A549 (cell line): ENCODE measurements around the gene PDZD2. TPM values are rescaled to one million over a fixed set of nuclear protein-coding genes. Genes with fewer than 3 reads are reported as not detected.
A peak's percentile ranks its signal among the peaks of the same experiment; 100 is the strongest.
"Not testable (repeated sequence)": the region's sequence is repeated elsewhere in the genome, so short reads cannot be mapped to it uniquely, and the experiment has no call there.

ENCODE experiments used
- ATAC-seq, 2 experiments: fragments of 200-7000 bp in 1 of 2; fragments of >200 bp in 1 of 2; cut with Nextera tagmentation in 1 of 2; cut with Tn5 transposase in 1 of 2; 3 replicates each; pipeline versions ENCODE4 v1.8.0 to v1.9.1; 2018 to 2020; ENCODE audit warnings: mild to moderate bottlenecking in 1 of 2, moderate library complexity in 1 of 2
- CTCF ChIA-PET: fragments of 300-600 bp; sonication (Branson Sonifier 250); formaldehyde crosslinking; extraction: SDS; loops from one replicate; lab custom pipeline; 2021; ENCODE audit warnings: antibody characterized with exemption, inconsistent platforms; lab: Yijun Ruan, JAX
- POLR2A ChIA-PET: fragments of 350-600 bp; formaldehyde crosslinking; extraction: SDS; loops from one replicate; lab custom pipeline; 2021; ENCODE audit warnings: antibody characterized with exemption, inconsistent platforms; lab: Yijun Ruan, JAX
- DNase-seq, 2 experiments: peaks; one replicate each; pipeline versions ENCODE4 v3.0.0 to v3.0.0-alpha.2; 2011 to 2016; ENCODE audit warnings: low read depth in 1 of 2, low spot score in 1 of 2
- FAIRE-seq: peaks from 2 replicates; lab custom pipeline; 2011; peaks lifted over from hg19 to GRCh38; lab: Jason Lieb, UNC
- H3K27ac ChIP-seq, 2 experiments: fragments of >200 bp; sonication (Bioruptor Twin); formaldehyde crosslinking; 3 replicates each; pipeline ENCODE4 v1.5.1; 2016 to 2017
- H3K4me1 ChIP-seq: fragments of >200 bp; sonication (Bioruptor Twin); formaldehyde crosslinking; 3 replicates; pipeline ENCODE4 v1.6.1; 2016
- H3K4me2 ChIP-seq: fragments of >200 bp; sonication (Bioruptor Twin); formaldehyde crosslinking; 3 replicates; pipeline ENCODE4 v1.6.1; 2016
- H3K4me3 ChIP-seq: fragments of >200 bp; sonication (Bioruptor Twin); formaldehyde crosslinking; 3 replicates; pipeline ENCODE4 v1.5.1; 2016
- H3K9me3 ChIP-seq: fragments of >200 bp; sonication (Bioruptor Twin); formaldehyde crosslinking; 3 replicates; pipeline ENCODE4 v1.6.1; 2016
- EP300 ChIP-seq, 2 experiments: fragments of >200 bp; sonication (Bioruptor Twin); formaldehyde crosslinking; IDR thresholded peaks; 2 replicates in 1 of 2; 3 replicates in 1 of 2; pipeline ENCODE4 v1.6.1; 2016 to 2017
- FOSL2 ChIP-seq, 2 experiments: fragments of 450-650 bp in 1 of 2; fragments of >200 bp in 1 of 2; sonication (Bioruptor Twin) in 1 of 2; formaldehyde crosslinking; IDR thresholded peaks; 2 replicates each; pipeline versions ENCODE4 v1.5.0 to v1.6.1; 2016 to 2020; ENCODE audit warnings: mild to moderate bottlenecking in 1 of 2, moderate library complexity in 1 of 2
- HDAC2 ChIP-seq: fragments of 200-600 bp; sonication (generic); IDR thresholded peaks from 2 replicates; pipeline ENCODE4 v1.6.1; 2016
- HOXB5 ChIP-seq: fragments of 250-450 bp; sonication (Bioruptor Pico); IDR thresholded peaks from 2 replicates; pipeline ENCODE4 v1.5.0; 2020; ENCODE audit warnings: mild to moderate bottlenecking, moderate library complexity
- KDM1A ChIP-seq: fragments of 200-600 bp; sonication (generic); IDR thresholded peaks from 2 replicates; pipeline ENCODE4 v1.6.1; 2016; ENCODE audit warnings: low read depth, mild to moderate bottlenecking
- NPAS2 ChIP-seq: fragments of 250-450 bp; sonication (Bioruptor Pico); IDR thresholded peaks from 2 replicates; pipeline ENCODE4 v1.8.0; 2022; ENCODE audit warnings: mild to moderate bottlenecking, moderate library complexity, borderline replicate concordance
- POLR2AphosphoS2 ChIP-seq: conservative IDR thresholded peaks from 2 replicates; pipeline ENCODE4 v1.6.1; 2012; ENCODE audit warnings: low read length, improper control_type of control experiment, inconsistent platforms
- RAD21 ChIP-seq, 2 experiments: fragments of >200 bp in 1 of 2; sonication (Bioruptor Twin) in 1 of 2; formaldehyde crosslinking in 1 of 2; IDR thresholded peaks in 1 of 2; conservative IDR thresholded peaks in 1 of 2; 2 replicates in 1 of 2; 3 replicates in 1 of 2; pipeline ENCODE4 v1.6.1; 2012 to 2018; ENCODE audit warnings: inconsistent platforms in 1 of 2
- SMC3 ChIP-seq: fragments of >200 bp; sonication (Bioruptor Twin); formaldehyde crosslinking; IDR thresholded peaks from 3 replicates; pipeline ENCODE4 v1.6.1; 2018; ENCODE audit warnings: inconsistent platforms
- TFCP2L1 ChIP-seq: fragments of 250-450 bp; sonication (Bioruptor Pico); IDR thresholded peaks from 2 replicates; pipeline ENCODE4 v1.5.0; 2021; ENCODE audit warnings: mild to moderate bottlenecking
- WGBS: methylation state at CpG from one replicate; pipeline ENCODE4 v1.1.6; 2017; ENCODE audit errors: missing lambda C conversion rate; 5-methylcytosine and 5-hydroxymethylcytosine counted together
- polyA plus RNA-seq, 4 experiments: library from polyadenylated mRNA; depleted of rRNA in 3 of 4; stranded (reverse); fragments of >200 nt; fragmentation: RNase III in 1 of 4; extraction: RNeasy Plus Mini Kit Qiagen cat#74134 plus additional on column Dnase treatment in 1 of 4; gene quantifications; 2 replicates in 3 of 4; 3 replicates in 1 of 4; pipeline ENCODE4 v1.2.3, GENCODE V29; 2011 to 2017
- TF ChIP-seq, protein P1 (sequence below): fragments of 250-450 bp; sonication (Bioruptor Pico); IDR thresholded peaks from 2 replicates; pipeline ENCODE4 v1.5.0; 2020; ENCODE audit warnings: low read depth, mild to moderate bottlenecking, moderate library complexity
- TF ChIP-seq, protein P2 (sequence below): IDR thresholded peaks from 2 replicates; pipeline ENCODE4 v1.6.1; 2012
- TF ChIP-seq, protein P3 (sequence below): fragments of >200 bp; sonication (Bioruptor Twin); formaldehyde crosslinking; IDR thresholded peaks from 3 replicates; pipeline ENCODE4 v1.5.1; 2016

PDZD2 gene
- polyA plus RNA-seq, 2 of the 4 experiments (the other 2 are of a cell fraction): 0.06 to 0.09 TPM

DNA sequence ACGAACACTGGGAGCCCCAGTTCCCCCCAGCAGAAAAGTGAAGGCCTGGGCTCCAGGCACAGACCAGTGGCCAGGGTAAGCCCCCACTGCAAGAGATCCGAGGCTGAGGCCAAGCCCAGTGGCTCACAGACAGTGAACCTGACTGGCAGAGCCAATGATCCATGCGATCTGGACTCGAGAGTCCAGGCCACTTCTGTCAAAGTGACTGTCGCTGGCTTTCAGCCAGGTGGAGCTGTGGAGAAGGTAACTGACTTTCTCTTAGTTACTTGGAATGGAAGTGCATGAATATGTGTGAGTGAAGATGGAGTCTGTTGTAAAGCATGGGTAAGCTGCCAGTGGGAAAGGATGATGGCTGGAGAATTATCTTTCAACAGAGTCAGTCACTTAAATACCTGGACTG, 435.5 kb downstream of the PDZD2 start:
- Histone ChIP-seq H3K4me1 (no peaks in the 10 kb centered on the region; the same call in 2 of the 3 replicates), H3K27ac (no peak overlapping the region; a peak in 1 of 6 replicates), H3K4me3 (no peak overlapping the region), H3K9me3 (no peaks in the 10 kb centered on the region), H3K4me2 (no peak overlapping the region)
- TF ChIP-seq, protein P1, sequence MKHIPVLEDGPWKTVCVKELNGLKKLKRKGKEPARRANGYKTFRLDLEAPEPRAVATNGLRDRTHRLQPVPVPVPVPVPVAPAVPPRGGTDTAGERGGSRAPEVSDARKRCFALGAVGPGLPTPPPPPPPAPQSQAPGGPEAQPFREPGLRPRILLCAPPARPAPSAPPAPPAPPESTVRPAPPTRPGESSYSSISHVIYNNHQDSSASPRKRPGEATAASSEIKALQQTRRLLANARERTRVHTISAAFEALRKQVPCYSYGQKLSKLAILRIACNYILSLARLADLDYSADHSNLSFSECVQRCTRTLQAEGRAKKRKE (CRISPR knock-in tag): no peak
- TF ChIP-seq POLR2AphosphoS2 (no peak), FOSL2 (IDR thresholded peaks at IDR 0.05) (no peak), FOSL2 (CRISPR knock-in tag; IDR thresholded peaks at IDR 0.05) (no peak), HOXB5 (CRISPR knock-in tag) (no peak), EP300 (IDR thresholded peaks at IDR 0.05) (no peak), NPAS2 (CRISPR knock-in tag) (no peak), TFCP2L1 (CRISPR knock-in tag) (no peak), KDM1A (no peak)
- TF ChIP-seq, protein P2, sequence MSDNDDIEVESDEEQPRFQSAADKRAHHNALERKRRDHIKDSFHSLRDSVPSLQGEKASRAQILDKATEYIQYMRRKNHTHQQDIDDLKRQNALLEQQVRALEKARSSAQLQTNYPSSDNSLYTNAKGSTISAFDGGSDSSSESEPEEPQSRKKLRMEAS: no peak
- ChIA-PET POLR2A (interaction anchor here (0.6 kb wide), 1 partner anchor 149 kb away, joined by 3 read pairs; no protein-coding TSS in a partner anchor), CTCF (interaction anchor here (0.7 to 14.1 kb wide), 10 partner anchors 9 to 265 kb away, joined by 3 to 241 read pairs (median 6); no protein-coding TSS in a partner anchor)
- FAIRE-seq: no peak
- no peak for ATAC-seq
- WGBS: 67% methylated on average over 4 of the region's 5 CpGs
- no peak for DNase-seq

DNA sequence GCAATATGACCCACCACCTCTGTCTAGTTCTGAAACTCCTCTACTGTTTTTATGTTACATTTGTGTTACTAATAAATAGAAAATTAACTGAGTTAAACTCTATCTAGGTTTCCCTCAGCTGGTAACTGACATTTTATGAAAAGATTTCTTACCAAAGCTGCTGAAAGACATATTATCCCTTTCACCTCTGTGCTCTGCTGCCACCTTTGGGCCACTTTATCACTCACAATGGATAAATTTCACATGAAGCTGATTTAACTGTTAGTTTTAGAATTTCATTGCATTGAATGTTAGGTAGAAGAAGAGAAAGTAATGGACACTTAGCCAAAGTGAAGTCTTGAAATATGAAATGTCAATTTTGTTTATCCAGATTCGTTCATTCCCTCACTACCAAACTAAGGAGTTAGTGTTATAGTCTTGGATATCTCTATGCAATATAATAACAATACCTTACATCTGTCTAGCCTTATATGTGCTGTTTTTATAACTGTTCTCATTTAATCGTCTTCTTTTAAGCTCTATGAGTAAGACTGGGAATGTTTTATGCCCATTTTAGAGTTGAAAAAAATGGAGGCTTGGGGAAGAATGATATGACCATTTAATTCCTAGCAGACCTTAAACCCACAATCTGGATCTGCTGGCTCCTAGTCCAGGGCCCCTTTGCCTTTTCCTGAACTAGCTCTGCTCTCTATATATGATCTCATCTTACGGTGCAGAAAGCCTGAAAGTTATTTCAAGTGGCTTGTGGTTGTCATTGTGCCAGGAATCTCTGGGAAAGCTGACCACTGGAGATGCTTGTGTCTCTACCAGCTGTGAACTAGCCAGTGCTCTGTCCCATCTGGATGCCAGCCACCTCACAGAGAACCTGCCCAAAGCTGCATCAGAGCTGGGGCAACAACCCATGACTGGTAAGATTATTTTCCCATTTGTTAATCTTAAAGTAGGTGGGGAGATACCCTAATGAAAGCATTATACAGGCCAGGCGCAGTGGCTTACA, 438.1 kb downstream of the PDZD2 start:
- Histone ChIP-seq H3K4me1 (no peaks in the 10 kb centered on the region; the same call in 2 of the 3 replicates), H3K4me3 (no peak overlapping the region), H3K9me3 (no peaks in the 10 kb centered on the region), H3K27ac (peak overlapping the region in 1 of 2 experiments; percentile 21; a peak in 1 of 6 replicates), H3K4me2 (no peak overlapping the region)
- 26% methylated on average over 4 of the region's 4 CpGs for WGBS
- peak; percentile 31 to 62 for DNase-seq
- ChIA-PET CTCF (interaction anchor here (0.6 to 14.1 kb wide), 72 partner anchors 8 to 513 kb away, joined by 3 to 241 read pairs (median 4); no protein-coding TSS in a partner anchor), POLR2A (no interaction called here)
- peak in 1 of 2 experiments; percentile 76; a peak in 4 of 6 replicates for ATAC-seq
- TF ChIP-seq, protein P3, sequence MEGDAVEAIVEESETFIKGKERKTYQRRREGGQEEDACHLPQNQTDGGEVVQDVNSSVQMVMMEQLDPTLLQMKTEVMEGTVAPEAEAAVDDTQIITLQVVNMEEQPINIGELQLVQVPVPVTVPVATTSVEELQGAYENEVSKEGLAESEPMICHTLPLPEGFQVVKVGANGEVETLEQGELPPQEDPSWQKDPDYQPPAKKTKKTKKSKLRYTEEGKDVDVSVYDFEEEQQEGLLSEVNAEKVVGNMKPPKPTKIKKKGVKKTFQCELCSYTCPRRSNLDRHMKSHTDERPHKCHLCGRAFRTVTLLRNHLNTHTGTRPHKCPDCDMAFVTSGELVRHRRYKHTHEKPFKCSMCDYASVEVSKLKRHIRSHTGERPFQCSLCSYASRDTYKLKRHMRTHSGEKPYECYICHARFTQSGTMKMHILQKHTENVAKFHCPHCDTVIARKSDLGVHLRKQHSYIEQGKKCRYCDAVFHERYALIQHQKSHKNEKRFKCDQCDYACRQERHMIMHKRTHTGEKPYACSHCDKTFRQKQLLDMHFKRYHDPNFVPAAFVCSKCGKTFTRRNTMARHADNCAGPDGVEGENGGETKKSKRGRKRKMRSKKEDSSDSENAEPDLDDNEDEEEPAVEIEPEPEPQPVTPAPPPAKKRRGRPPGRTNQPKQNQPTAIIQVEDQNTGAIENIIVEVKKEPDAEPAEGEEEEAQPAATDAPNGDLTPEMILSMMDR: peak; percentile 95
- TF ChIP-seq HDAC2 (no peak), RAD21 (conservative IDR thresholded peaks at IDR 0.05 in 1 of 2, IDR thresholded peaks at IDR 0.05 in 1 of 2) (peak; percentile 96 to 98), SMC3 (peak; percentile 95)
- FAIRE-seq: peak; percentile 49

DNA sequence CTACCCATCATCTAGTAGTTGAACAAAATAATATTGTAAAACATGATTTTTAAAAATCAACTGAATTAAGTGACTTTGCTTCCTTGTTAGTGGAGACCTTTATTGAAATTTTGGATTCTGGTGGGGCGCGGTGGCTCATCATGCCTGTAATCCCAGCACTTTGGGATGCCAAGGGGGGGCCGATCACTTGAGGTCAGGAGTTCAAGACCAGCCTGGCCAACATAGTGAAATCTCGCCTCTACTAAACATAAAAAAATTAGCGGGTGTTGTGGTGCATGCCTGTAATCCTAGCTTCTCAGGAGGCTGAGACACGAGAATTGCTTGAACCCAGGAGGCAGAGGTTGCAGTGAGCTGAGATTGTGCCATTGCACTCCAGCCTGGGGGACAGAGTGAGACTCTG, 439.9 kb downstream of the PDZD2 start:
- not testable (repeated sequence) for H3K4me1 ChIP-seq, H3K9me3 ChIP-seq, ATAC-seq, H3K4me3 ChIP-seq, FAIRE-seq, DNase-seq, H3K4me2 ChIP-seq, H3K27ac ChIP-seq
- CTCF ChIA-PET: interaction anchor here (0.6 to 14.1 kb wide), 5 partner anchors 150 to 391 kb away, joined by 3 to 241 read pairs (median 5); no protein-coding TSS in a partner anchor
- WGBS: 56% methylated on average over 6 of the region's 6 CpGs
- POLR2A ChIA-PET: interaction anchor here (0.7 kb wide), 1 partner anchor 14 kb away, joined by 4 read pairs; no protein-coding TSS in a partner anchor

DNA sequence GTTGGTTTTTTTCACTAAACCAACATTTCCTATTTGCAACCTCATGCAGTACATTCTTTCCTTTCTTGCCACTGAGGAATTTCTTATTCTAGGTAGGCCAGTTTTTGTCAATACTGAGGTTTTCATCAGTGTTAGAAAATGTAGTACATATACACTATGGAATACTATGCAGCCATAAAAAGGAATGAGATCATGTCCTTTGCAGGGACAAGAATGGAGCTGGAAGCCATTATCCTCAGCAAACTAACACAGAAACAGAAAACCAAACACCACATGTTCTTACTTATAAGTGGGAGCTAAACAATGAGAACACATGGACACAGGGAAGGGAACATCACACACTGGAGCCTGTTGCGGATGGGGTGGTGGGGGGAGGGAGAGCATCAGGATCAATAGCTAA, 441.6 kb downstream of the PDZD2 start:
- ATAC-seq, H3K4me1 ChIP-seq, H3K4me3 ChIP-seq, FAIRE-seq, H3K27ac ChIP-seq, H3K9me3 ChIP-seq, POLR2A ChIA-PET, DNase-seq, H3K4me2 ChIP-seq: not testable (repeated sequence)
- CTCF ChIA-PET: interaction anchor here (1.0 to 14.1 kb wide), 4 partner anchors 12 to 271 kb away, joined by 3 to 241 read pairs (median 5); no protein-coding TSS in a partner anchor
- 100% methylated on average over 1 of the region's 1 CpG for WGBS
